ENCODE data around the gene KRT81.
A peak's percentile ranks its signal among the peaks of the same experiment; 100 is the strongest.

The KRT81 gene

DNA sequence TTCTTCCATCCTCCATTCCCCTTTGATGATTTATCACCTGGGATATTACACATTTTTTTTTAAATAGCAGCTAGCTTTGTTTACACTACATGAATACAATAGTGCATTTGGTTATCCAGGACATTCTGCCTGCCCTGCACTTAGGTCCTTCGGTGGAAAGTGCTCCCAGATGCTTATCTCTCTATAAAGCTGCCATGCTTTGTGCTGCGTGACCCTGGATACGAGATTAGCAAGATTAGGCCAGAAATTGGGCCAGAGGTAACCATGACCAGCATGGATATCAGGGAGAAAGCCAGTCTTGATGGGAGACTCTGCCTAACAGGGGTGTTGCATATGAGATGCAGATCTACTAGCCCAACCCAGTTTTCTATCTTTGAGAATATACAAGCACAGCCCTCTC, 42.0 kb upstream of the KRT81 start:
- TF ChIP-seq, protein P1, sequence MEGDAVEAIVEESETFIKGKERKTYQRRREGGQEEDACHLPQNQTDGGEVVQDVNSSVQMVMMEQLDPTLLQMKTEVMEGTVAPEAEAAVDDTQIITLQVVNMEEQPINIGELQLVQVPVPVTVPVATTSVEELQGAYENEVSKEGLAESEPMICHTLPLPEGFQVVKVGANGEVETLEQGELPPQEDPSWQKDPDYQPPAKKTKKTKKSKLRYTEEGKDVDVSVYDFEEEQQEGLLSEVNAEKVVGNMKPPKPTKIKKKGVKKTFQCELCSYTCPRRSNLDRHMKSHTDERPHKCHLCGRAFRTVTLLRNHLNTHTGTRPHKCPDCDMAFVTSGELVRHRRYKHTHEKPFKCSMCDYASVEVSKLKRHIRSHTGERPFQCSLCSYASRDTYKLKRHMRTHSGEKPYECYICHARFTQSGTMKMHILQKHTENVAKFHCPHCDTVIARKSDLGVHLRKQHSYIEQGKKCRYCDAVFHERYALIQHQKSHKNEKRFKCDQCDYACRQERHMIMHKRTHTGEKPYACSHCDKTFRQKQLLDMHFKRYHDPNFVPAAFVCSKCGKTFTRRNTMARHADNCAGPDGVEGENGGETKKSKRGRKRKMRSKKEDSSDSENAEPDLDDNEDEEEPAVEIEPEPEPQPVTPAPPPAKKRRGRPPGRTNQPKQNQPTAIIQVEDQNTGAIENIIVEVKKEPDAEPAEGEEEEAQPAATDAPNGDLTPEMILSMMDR (IDR thresholded peaks at IDR 0.05; ENCODE audit: control extremely low read depth, extremely low read depth, low read depth, missing control alignments): no peak
- ChIA-PET CTCF (no interaction called here), POLR2A (no interaction called here)
- no peak for DNase-seq (ENCODE audit: extremely low spot score)

GRCh38 chr12:52332381-52332780, 41.0 kb upstream of the KRT81 start:
- CTCF ChIA-PET: interaction anchor here (1.2 to 2.1 kb wide), 3 partner anchors 10 to 175 kb away, joined by 3 to 9 read pairs (median 4); no protein-coding TSS in a partner anchor
- POLR2A ChIA-PET: no interaction called here
- TF ChIP-seq, protein P1 (IDR thresholded peaks at IDR 0.05; ENCODE audit: control extremely low read depth, extremely low read depth, low read depth, missing control alignments): no peak
- no peak for DNase-seq (ENCODE audit: extremely low spot score)

GRCh38 chr12:52331833-52332232, 40.5 kb upstream of the KRT81 start:
- ChIA-PET POLR2A (no interaction called here), CTCF (interaction anchor here (1.0 to 2.1 kb wide), 4 partner anchors 10 to 174 kb away, joined by 3 to 9 read pairs (median 4); no protein-coding TSS in a partner anchor)
- TF ChIP-seq, protein P1 (IDR thresholded peaks at IDR 0.05; ENCODE audit: control extremely low read depth, extremely low read depth, low read depth, missing control alignments): no peak
- no peak for DNase-seq (ENCODE audit: extremely low spot score)

DNA sequence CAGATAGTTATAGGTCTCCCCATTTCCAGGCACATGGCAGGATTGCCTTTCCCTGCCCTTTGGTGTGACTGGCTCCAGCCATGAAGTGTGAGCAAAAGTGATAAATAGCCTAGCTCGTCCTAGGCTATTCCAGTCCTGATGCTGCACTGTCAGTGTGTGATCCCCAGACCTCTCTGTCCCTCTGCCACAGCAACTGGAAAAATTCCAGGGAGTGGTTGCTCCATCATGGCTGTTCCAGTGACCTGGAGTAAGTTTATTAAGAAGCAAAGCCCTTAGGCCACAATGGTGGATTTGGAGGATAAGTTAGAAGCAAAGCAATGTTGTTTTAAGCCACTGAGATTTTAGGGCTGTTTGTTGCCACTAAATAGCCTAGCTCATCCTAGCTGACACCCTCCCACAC, 39.7 kb upstream of the KRT81 start:
- no peak for DNase-seq (ENCODE audit: extremely low spot score)
- TF ChIP-seq, protein P1 (IDR thresholded peaks at IDR 0.05; ENCODE audit: control extremely low read depth, extremely low read depth, low read depth, missing control alignments): no peak
- ChIA-PET CTCF (interaction anchor here (1.0 to 2.1 kb wide), 2 partner anchors 24 to 52 kb away, joined by 3 to 9 read pairs; no protein-coding TSS in a partner anchor), POLR2A (interaction anchor here (0.5 kb wide), 1 partner anchor 15 kb away, joined by 3 read pairs; no protein-coding TSS in a partner anchor)

DNA sequence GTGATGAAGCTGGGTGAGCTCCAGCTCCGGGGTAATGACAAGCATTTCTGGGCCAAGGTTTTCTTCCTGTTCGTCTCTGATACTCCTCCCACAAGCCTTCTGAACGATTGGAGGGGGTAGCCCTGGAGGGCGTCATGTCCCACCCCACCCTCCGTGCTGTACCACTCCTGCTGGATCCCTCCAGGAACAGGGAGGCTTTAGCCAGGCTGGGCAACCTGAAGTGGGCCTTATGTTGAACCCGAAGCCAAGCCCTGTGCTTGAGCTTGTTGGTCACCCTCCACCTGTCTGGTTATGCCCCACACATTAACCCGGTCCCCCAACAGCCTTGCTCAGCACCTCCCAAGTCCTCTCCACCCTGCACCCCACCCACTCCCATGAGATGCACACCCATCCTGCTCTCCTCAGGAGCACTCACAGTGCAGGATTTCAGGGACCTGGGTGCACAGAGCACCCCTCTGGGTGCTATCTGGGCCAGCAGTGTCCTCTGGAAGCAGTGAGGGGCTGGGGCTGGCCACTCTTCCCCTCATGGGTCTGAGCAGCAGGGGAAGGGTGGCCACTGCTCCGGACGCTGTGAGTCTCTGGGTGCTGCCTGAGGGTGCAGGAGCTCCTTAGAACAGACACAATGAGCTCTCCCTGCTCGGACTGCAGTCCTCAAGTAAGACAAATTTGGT, 36.6 kb upstream of the KRT81 start:
- DNase-seq (ENCODE audit: extremely low spot score): no peak
- CTCF ChIA-PET: interaction anchor here (0.7 to 5.2 kb wide), 27 partner anchors 9 to 652 kb away, joined by 3 to 48 read pairs (median 4); no protein-coding TSS in a partner anchor
- POLR2A ChIA-PET: no interaction called here
- TF ChIP-seq, protein P1 (IDR thresholded peaks at IDR 0.05; ENCODE audit: control extremely low read depth, extremely low read depth, low read depth, missing control alignments): no peak

DNA sequence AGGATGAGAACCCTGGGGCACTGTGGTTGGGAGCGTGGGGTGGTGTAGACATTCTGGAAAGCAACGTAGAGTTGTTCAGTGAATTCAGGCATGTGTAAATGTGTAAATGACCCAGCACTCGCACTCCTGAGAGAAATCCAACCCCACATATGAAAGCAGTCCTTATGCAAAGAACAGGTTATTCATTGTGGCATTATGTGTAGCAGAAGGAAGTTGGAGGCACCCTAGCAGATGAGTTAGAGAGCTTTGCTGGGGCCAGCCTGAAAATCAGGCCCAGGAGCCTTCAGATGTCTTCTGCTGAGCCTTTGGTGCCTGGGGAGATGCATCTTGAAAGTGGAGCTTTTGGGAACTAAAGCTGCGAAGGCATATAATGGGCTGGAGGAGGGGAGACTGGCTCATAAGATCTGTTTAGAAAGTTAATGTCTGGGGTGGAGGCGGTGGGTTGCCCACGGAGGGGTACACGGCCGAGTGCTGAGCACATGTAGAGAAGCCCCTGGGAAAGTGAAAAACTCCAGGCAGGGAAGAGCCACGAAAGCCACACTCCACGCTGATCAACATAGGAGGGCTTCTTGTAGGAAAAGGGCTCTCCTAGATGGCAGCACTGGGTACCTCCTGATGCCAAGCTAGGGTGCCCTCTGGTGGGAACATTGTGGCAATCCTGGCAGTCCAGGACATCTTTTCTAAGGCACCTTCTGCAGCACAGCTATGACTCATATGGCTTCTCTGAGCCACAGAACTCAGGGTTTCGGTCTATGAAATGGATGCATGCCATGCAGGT, 35.9 kb upstream of the KRT81 start:
- TF ChIP-seq, protein P1 (IDR thresholded peaks at IDR 0.05; ENCODE audit: control extremely low read depth, extremely low read depth, low read depth, missing control alignments): peak; percentile 80
- POLR2A ChIA-PET: no interaction called here

More for the DNA sequence above, 35.9 kb upstream of the KRT81 start:
- CTCF ChIA-PET: interaction anchor here (0.7 to 5.2 kb wide), 26 partner anchors 8 to 653 kb away, joined by 3 to 48 read pairs (median 4); no protein-coding TSS in a partner anchor
- peak; percentile 76 for DNase-seq (ENCODE audit: extremely low spot score)

Measured in GM10248 (cell line).